Stimulated activated CD4-positive, alpha-beta T cell treated with anti-CD3 and anti-CD28 coated beads, Interleukin-4, amount 100 ng/mL, for 24 hours (primary cell): ENCODE results near the gene BRCA2.
A peak's percentile ranks its signal among the peaks of the same experiment; 100 is the strongest.

Experiments used
- DNase-seq: peaks from one replicate; pipeline ENCODE4 v3.0.0-alpha.2; 2020

The BRCA2 gene

GRCh38 chr13:32315238-32316027 is at the start of gene BRCA2, which contains the start of gene ZAR1L:
BRCA2 (plus strand) TSS chr13:32315508; CDS start chr13:32316461, 953 bp downstream.
ZAR1L (minus strand) TSS chr13:32315363; CDS start chr13:32311925, 3,438 bp downstream.
- peak; percentile 88 for DNase-seq

DNA sequence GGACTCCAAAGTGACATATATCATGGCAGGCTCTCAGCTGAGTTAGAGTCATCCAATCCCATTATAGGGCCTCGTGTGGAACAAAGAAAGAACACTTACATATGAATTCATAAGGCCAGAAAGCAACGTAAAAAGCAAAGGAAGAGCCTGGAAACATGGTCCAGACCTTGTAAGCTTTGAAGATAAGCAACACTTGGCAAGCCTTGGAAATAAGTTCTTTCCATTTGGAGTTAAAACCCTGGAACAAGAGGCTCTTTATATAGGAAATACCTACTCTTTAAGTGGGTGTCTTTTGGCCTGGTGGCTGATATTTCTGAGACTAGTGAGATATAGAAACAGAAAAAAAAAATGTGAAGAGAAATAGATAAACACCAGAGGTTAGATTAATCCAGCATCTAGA is 49.6 kb upstream of the BRCA2 start:
- DNase-seq = no peak

DNA sequence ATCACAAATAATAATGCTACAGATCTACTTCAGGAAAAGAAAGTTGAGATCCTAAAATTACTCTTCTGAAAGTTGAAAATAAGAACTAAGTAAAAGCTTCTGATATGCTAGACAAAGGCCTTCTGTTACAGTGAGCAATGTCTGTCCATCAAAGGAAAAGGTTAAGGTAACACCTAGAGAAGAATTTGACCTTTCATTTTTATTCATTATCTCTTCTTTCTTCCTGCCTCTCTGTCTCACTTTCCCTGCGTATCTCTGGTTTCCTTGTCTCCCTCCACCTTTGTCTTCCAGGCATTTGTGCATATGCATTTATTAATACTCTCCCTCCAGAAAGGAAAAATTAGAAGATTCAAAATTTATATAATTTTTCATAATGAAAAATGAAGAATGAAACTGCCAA is 49.2 kb upstream of the BRCA2 start:
- DNase-seq = no peak

GRCh38 chr13:32267836-32268439 is 47.4 kb upstream of the BRCA2 start:
- peak; percentile 54 for DNase-seq

- DNase-seq = no peak
Observed at GRCh38 chr13:32272021-32272683, 43.2 kb upstream of the BRCA2 start.

- DNase-seq = no peak
Observed at GRCh38 chr13:32277839-32278238, 37.5 kb upstream of the BRCA2 start.

DNA sequence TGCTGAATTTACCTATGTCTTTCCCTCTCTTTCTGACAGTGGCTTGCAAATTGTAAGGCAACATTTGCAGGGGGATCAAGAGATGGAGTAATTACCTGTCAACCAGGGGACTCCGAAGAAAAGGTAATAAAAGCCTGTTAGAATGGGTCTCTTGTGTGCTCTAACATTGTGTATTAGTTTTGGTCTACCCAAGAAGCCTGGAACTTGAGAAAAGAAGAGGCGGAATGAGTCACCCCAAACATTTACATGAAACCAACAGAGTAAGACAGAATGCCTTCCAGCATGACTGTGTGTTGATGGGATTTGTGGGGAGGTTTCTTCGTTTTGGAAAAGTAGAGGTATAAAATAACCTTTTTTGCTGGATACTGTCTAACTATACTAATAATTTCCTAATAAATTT is 36.9 kb upstream of the BRCA2 start:
- no peak for DNase-seq

- DNase-seq = no peak
Observed at GRCh38 chr13:32281096-32281495, 34.2 kb upstream of the BRCA2 start.

DNA sequence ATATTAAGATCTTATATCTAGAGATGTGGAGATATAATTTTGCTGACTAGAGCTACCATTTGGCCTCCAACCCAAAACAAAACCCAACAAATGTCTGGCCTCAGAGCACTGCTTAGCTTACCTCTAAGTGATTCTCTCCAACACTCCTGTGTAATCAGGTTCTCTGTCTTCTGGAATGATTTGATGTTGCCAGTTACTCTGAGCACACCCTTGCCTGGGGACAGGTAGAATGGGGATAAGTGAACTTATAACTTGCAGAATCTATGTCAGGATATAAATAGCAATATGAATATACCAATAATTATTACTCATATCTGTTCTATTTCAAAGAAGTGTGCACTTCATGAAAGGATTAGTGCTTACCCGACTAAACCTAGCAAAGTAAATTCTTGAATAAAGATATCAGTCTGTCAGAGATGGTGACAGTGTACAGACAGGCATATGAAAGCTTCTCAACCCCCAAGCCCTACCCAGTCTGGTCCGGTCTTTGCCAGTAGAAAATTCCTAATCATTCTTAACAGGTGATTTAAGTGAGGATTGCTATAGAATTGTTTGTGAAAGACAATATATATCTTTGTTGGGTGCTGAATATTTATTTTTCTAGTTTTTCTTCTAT is 33.1 kb upstream of the BRCA2 start:
- no peak for DNase-seq

GRCh38 chr13:32284927-32285632 is 30.2 kb upstream of the BRCA2 start:
- DNase-seq = no peak

- DNase-seq = no peak
Observed at GRCh38 chr13:32285633-32285965, 29.7 kb upstream of the BRCA2 start.

- no peak for DNase-seq
Observed at GRCh38 chr13:32297206-32297605, 18.1 kb upstream of the BRCA2 start.

DNA sequence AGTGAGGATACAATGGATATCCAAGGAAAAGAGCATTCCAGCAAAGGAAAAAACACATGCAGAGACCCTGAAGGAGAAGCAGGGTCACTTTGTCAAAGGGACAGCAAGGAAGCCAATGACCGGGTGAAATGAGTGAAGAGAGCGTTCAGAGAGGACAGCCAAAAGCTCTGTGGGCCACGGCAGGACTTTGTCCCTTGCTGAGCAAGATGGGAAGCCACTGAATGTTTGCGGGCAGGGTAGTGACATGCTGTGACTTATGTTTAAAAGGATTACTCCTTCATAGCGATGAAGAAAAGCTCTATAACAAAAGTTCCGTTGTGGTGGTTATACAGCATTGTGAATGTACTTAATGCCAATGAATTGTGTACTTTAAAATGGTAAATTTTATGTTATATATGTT is 16.6 kb upstream of the BRCA2 start:
- DNase-seq = no peak

DNA sequence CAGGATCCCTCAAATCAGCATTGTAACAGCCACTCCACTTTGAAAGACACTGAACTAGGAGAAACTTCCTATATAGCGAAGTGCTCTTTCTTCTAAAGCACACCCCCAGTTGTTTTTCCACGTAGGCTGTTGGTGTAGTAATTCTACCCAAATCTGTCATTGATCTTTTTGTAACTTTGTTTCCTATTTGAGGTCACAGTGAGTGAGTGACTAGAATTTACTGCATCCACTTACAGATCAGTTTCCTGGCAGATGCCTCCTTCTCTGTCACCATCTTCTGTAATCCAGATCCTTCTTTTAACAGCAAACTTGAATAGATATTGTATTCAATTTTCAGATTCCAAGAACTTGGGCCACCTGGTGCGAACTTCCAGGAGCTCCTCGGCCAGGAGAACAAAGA is 15.4 kb upstream of the BRCA2 start:
- DNase-seq = no peak

GRCh38 chr13:32300406-32300805 is 14.9 kb upstream of the BRCA2 start:
- DNase-seq = no peak

GRCh38 chr13:32300920-32301319 is 14.4 kb upstream of the BRCA2 start:
- no peak for DNase-seq

DNA sequence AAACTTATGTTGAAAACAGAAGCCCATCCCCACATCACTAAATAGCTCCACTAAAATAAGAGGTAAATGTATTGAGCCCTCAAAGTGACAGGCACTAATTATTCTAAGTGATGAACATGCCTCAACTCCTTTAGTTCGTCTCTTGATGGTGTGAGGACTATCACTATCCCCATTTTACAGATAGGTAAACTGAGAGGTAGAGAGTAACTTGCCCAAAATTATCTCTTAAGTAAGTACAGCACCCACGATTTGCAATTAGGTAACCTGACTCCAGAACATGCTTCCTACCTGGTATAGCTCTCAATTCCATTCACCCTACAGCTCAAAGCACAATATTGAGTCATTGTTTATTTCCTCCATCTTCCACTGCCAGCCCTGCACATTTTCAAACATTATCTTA is 12.8 kb upstream of the BRCA2 start:
- no peak for DNase-seq

- no peak for DNase-seq
Observed at GRCh38 chr13:32305646-32306045, 9.7 kb upstream of the BRCA2 start.

DNA sequence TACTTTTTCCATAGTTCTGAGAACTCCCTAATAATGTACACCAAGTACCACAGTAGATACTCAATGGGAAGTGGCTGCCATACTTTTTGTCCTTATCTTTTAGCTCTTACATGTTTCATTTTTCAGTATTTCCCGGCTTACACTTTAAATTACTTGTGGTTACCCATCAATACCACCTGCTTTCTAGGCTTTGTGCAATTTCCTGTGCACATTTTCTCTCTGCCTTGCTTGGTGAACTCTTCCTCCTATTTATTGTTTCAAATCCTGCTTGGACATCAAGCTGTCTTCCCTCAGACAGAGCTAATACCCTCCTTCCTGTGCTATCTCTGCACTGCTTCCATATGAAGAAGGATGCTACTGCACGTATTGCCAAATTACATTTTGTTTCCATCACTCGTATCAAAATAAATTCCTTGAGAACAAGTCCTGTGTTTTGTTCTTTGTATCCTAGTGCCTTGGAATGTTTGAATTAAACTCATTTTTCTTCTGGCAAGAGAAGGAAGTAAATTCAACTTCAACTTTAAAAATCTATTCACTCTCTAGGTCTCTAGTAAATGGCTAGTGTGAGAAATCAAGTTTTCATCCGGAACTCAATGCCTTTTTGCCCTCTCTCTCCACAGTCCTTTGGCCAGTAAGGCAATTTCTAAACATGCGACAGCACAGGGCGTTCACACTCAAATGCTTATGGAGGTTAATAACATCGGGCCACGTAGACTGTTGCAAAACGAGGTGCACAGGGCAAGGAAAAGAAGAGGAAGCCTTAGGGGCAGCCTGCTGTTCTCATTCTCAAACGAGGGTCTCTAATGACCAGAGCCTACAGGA is 5.8 kb upstream of the BRCA2 start:
- no peak for DNase-seq

DNA sequence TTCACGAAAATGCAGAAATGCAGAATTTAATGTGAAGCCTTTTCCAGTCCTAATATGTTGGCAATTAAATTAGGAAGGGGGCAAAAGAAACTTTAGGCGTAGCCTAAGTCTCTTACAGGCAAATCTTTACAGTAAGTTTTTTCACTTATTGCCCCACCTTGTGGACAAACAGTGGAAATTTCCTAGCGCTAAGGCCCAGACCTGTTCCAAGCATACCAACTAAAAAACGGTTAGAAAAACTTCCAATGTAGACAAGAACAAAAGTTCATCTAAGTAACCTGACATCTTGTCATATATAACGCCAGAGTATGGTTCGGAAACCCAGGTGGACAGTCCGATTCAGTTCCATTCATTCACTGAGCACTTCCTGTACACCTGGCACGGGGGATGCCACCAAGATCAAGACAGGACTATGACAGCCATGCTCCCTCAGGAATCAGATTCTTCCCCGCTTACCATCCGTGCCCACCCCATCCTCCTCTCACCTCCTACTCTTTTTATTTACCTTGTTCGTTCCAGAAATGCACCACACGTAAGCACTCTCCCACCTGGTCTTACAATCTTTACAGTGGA is 5.1 kb upstream of the BRCA2 start:
- DNase-seq = peak; percentile 27

GRCh38 chr13:32311188-32311897 is 4.0 kb upstream of the BRCA2 start:
- no peak for DNase-seq
